ENCODE results near the gene MCU. TPM values are rescaled to one million over a fixed set of nuclear protein-coding genes. Genes with fewer than 3 reads are reported as not detected.
"Not testable (repeated sequence)": the region's sequence is repeated elsewhere in the genome, so short reads cannot be mapped to it uniquely, and the experiment has no call there.

The MCU gene
- total RNA-seq, 1 donor from 2014 or later, result 66.3 TPM

DNA sequence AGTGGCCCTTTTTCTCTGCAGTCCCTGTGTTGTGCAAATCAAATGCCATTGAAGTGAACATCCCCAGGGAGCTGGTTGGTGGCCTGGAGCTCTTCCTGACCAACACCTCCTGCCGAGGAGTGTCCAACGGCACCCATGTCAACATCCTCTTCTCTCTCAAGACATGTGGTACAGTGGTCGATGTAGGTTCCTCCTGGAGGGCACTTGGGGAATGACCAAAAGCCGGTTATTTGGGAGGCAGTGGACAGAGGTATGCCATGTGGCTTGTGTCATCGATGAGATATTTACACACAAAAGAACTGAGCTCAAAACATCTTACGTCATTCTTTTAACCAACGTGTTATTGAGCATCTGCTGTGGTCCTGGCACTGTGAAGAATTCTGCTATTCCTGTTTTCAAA lies 221.3 kb downstream of the MCU start:
- no peaks in the 10 kb centered on the region for H3K36me3 Mint-ChIP-seq
- Histone ChIP-seq H4K20me1 (ENCODE audit: low read depth) (no peaks in the 10 kb centered on the region), H3F3A (ENCODE audit: low read depth) (no peaks in the 10 kb centered on the region), H3K79me2 (ENCODE audit: low read depth) (no peaks in the 10 kb centered on the region), H3K4me2 (no peak overlapping the region), H3K36me3 (no peaks in the 10 kb centered on the region), H2AFZ (replicated peaks) (peak overlapping the region; percentile 60), H3K9ac (no peak overlapping the region), H3K4me3 (no peak overlapping the region), H3K27ac (no peak overlapping the region), H3K4me1 (no peaks in the 10 kb centered on the region), H3K9me3 (ENCODE audit: low read depth) (no peaks in the 10 kb centered on the region), H3K27me3 (no peaks in the 10 kb centered on the region)
- DNase-seq (ENCODE audit: low spot score), result no peak
- H3K4me3 Mint-ChIP-seq, result no peak overlapping the region
- H3K4me1 Mint-ChIP-seq, result no peaks in the 10 kb centered on the region
- H3K27me3 Mint-ChIP-seq (ENCODE audit: insufficient read depth, low read depth), result peaks cover 3% of the 10 kb centered on the region
- H3K27ac Mint-ChIP-seq, result no peak overlapping the region
- TF ChIP-seq EZH2 (IDR thresholded peaks at IDR 0.05), result no peak
- TF ChIP-seq, protein P1, sequence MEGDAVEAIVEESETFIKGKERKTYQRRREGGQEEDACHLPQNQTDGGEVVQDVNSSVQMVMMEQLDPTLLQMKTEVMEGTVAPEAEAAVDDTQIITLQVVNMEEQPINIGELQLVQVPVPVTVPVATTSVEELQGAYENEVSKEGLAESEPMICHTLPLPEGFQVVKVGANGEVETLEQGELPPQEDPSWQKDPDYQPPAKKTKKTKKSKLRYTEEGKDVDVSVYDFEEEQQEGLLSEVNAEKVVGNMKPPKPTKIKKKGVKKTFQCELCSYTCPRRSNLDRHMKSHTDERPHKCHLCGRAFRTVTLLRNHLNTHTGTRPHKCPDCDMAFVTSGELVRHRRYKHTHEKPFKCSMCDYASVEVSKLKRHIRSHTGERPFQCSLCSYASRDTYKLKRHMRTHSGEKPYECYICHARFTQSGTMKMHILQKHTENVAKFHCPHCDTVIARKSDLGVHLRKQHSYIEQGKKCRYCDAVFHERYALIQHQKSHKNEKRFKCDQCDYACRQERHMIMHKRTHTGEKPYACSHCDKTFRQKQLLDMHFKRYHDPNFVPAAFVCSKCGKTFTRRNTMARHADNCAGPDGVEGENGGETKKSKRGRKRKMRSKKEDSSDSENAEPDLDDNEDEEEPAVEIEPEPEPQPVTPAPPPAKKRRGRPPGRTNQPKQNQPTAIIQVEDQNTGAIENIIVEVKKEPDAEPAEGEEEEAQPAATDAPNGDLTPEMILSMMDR (IDR thresholded peaks at IDR 0.05), result no peak
- no peak for TF ChIP-seq EZH2phosphoT487 (IDR thresholded peaks at IDR 0.05)
- no peaks in the 10 kb centered on the region for H3K9me3 Mint-ChIP-seq

DNA sequence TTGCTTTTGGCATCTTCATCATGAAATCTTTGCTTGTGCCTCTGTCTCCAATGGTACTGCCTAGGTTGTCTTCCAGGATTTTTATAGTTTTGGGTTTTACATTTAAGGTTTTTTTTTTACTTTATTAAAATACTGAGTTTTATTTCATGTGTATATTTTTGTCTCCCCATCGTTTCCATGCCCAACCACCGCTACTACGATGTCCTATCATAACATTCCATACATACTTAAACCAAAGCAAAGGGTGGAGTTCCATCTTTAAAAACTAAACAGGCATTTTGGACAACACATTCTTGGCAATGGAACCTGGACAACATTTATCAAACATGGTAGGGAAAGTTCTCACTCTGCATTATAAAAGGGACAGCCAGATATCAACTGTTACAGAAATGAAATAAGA lies 225.3 kb downstream of the MCU start:
- not testable (repeated sequence) for H3K79me2 ChIP-seq (ENCODE audit: low read depth); H3K4me3 ChIP-seq; H3K4me2 ChIP-seq; H2AFZ ChIP-seq (replicated peaks); H3F3A ChIP-seq (ENCODE audit: low read depth); H3K27me3 ChIP-seq; H3K4me1 ChIP-seq; H3K27ac ChIP-seq; H3K27ac Mint-ChIP-seq; DNase-seq (ENCODE audit: low spot score); H3K4me3 Mint-ChIP-seq; H4K20me1 ChIP-seq (ENCODE audit: low read depth); H3K9me3 ChIP-seq (ENCODE audit: low read depth); H3K27me3 Mint-ChIP-seq (ENCODE audit: insufficient read depth, low read depth); H3K9ac ChIP-seq; H3K4me1 Mint-ChIP-seq; H3K36me3 ChIP-seq; H3K36me3 Mint-ChIP-seq
- H3K9me3 Mint-ChIP-seq, result peaks cover 16% of the 10 kb centered on the region

DNA sequence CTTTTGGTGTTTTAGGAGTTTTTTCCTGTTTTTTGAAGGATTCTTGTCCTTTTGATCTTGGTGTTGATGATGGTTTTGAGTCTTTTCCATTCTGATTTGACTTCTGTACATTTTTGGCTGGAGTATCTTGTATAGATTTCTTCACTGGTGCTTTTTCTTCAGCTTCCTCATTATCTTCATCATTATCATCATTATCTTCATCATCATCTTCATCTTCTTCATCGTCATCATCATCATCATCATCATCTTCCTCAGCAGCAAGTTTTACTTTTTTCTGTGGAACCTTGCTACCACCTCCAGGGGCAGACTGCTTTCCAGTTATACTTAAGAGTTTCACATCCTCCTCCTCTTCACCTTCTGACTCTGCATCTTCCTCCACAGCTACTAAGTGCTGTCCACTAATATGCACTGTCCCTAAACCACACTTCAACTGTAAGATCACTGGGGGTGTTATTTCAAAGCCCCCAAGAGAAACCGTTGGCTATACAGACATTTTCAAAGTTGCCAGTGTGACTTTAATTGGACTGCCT lies 225.9 kb downstream of the MCU start:
- H3K4me3 ChIP-seq; H3K27ac Mint-ChIP-seq; H3K79me2 ChIP-seq (ENCODE audit: low read depth); H2AFZ ChIP-seq (replicated peaks); H3K4me1 Mint-ChIP-seq; DNase-seq (ENCODE audit: low spot score); H3K27ac ChIP-seq; H3K36me3 Mint-ChIP-seq; H3K9me3 ChIP-seq (ENCODE audit: low read depth); H3K27me3 ChIP-seq; H3K4me1 ChIP-seq; H3F3A ChIP-seq (ENCODE audit: low read depth); H3K36me3 ChIP-seq; H4K20me1 ChIP-seq (ENCODE audit: low read depth); H3K27me3 Mint-ChIP-seq (ENCODE audit: insufficient read depth, low read depth); H3K9ac ChIP-seq; H3K4me3 Mint-ChIP-seq; H3K4me2 ChIP-seq: not testable (repeated sequence)
- H3K9me3 Mint-ChIP-seq, result peaks cover 18% of the 10 kb centered on the region

DNA sequence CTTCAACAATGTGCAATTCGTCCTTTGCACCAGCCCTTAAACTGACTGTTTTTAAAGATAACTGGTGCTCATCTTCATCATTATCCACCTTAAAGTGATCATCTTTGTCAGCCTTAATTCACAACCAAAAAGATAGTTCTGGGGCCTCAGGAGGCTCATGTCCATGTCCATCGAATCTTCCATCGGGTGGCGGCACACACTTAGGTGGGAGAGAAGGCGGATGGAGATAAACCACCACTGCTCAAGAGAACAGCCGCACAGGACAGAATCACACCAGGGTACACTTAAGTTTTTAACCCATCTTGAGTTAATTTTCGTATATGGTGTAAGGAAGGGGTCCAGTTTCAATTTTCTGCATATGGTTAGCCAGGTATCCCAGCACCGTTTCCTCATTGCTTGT lies 226.4 kb downstream of the MCU start:
- Histone ChIP-seq H3K4me2 (no peak overlapping the region), H3K9ac (no peak overlapping the region), H3K36me3 (no peaks in the 10 kb centered on the region), H3K27me3 (no peaks in the 10 kb centered on the region), H2AFZ (replicated peaks) (no peak overlapping the region), H3F3A (ENCODE audit: low read depth) (no peaks in the 10 kb centered on the region), H4K20me1 (ENCODE audit: low read depth) (no peaks in the 10 kb centered on the region), H3K9me3 (ENCODE audit: low read depth) (no peaks in the 10 kb centered on the region), H3K27ac (no peak overlapping the region), H3K79me2 (ENCODE audit: low read depth) (no peaks in the 10 kb centered on the region), H3K4me1 (no peaks in the 10 kb centered on the region), H3K4me3 (no peak overlapping the region)
- Mint-ChIP-seq H3K27ac (no peak overlapping the region), H3K36me3 (peaks cover 3% of the 10 kb centered on the region), H3K9me3 (peaks cover 18% of the 10 kb centered on the region), H3K4me3 (no peak overlapping the region), H3K27me3 (ENCODE audit: insufficient read depth, low read depth) (no peaks in the 10 kb centered on the region), H3K4me1 (no peaks in the 10 kb centered on the region)
- TF ChIP-seq EZH2 (IDR thresholded peaks at IDR 0.05), result no peak
- TF ChIP-seq EZH2phosphoT487 (IDR thresholded peaks at IDR 0.05), result no peak
- TF ChIP-seq, protein P1 (IDR thresholded peaks at IDR 0.05), result peak; percentile 4
- no peak for DNase-seq (ENCODE audit: low spot score)

DNA sequence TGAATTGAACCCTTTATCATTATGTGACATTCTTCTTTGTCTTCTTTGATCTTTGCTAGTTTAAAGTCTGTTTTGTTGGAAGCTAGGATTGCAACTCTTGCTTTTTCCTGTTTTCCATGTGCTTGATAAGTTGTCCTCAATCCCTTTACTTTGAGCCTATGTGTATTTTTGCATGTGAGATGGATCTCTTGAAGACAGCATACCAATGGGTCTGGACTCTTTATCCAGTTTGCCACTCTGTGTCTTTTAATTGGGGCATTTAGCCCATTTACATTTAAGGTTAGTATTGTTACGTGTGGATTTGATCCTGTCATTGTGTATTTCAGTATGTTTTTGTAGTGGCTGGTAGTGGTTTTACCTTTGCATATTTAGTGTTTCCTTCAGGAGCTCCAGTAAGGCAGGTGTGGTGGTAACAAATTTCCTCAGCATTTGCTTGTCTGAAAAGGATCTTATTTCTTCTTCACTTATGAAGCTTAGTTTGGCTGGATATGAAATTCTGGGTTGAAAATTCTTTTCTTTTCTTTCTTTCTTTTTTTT lies 229.3 kb downstream of the MCU start:
- H3K27ac Mint-ChIP-seq; H3K4me3 ChIP-seq; H4K20me1 ChIP-seq (ENCODE audit: low read depth); H3K27ac ChIP-seq; H3K27me3 Mint-ChIP-seq (ENCODE audit: insufficient read depth, low read depth); H3K36me3 ChIP-seq; H2AFZ ChIP-seq (replicated peaks); H3K9ac ChIP-seq; H3K4me3 Mint-ChIP-seq; H3K36me3 Mint-ChIP-seq; H3K4me1 ChIP-seq; H3K4me2 ChIP-seq; H3F3A ChIP-seq (ENCODE audit: low read depth); H3K79me2 ChIP-seq (ENCODE audit: low read depth); H3K27me3 ChIP-seq; H3K9me3 ChIP-seq (ENCODE audit: low read depth); H3K4me1 Mint-ChIP-seq; DNase-seq (ENCODE audit: low spot score): not testable (repeated sequence)
- H3K9me3 Mint-ChIP-seq, result peaks cover 18% of the 10 kb centered on the region

All from neural progenitor cell (in vitro differentiated cells).